H1 (cell line): Measurements from ENCODE around the gene NPHS2. TPM values are rescaled to one million over a fixed set of nuclear protein-coding genes. Genes with fewer than 3 reads are reported as not detected.

Source experiments
- ATF2 ChIP-seq: IDR thresholded peaks from 2 replicates; pipeline ENCODE4 v1.6.1; 2012; ENCODE audit warnings: low read length, inconsistent platforms
- BRCA1 ChIP-seq: IDR thresholded peaks from 2 replicates; pipeline ENCODE4 v1.6.1; 2012; ENCODE audit warnings: low read depth, low read length, improper control_type of control experiment
- GTF2F1 ChIP-seq: IDR thresholded peaks from 2 replicates; pipeline ENCODE4 v1.6.1; 2012; ENCODE audit warnings: low read depth, low read length, improper control_type of control experiment, borderline replicate concordance
- HDAC2 ChIP-seq, 2 experiments: fragments of 300-600 bp in 1 of 2; sonication (generic) in 1 of 2; IDR thresholded peaks; 2 replicates each; pipeline ENCODE4 v1.6.1; 2011 to 2012; ENCODE audit warnings: low read depth in 2 of 2, low read length in 2 of 2, mild to moderate bottlenecking in 2 of 2, moderate library complexity in 2 of 2, borderline replicate concordance in 1 of 2, inconsistent platforms in 1 of 2
- HDAC6 ChIP-seq: IDR thresholded peaks from one replicate; pipeline ENCODE4 v1.7.1; 2012; ENCODE audit warnings: low read depth, mild to moderate bottlenecking, inconsistent platforms, low read length, moderate library complexity
- JUND ChIP-seq: IDR thresholded peaks from 2 replicates; pipeline ENCODE4 v1.6.1; 2011; ENCODE audit warnings: mild to moderate bottlenecking, improper control_type of control experiment, low read length
- KDM4A ChIP-seq: IDR thresholded peaks from one replicate; pipeline ENCODE4 v1.7.1; 2012; ENCODE audit warnings: low read depth, mild to moderate bottlenecking, moderate library complexity, low read length, inconsistent platforms; ENCODE audit not compliant: severe bottlenecking
- MAX ChIP-seq: IDR thresholded peaks from 2 replicates; pipeline ENCODE4 v1.6.1; 2012; ENCODE audit warnings: inconsistent platforms
- PHF8 ChIP-seq: fragments of 200-600 bp; sonication (generic); conservative IDR thresholded peaks from 2 replicates; pipeline ENCODE4 v1.7.1; 2012; ENCODE audit warnings: low read depth, mild to moderate bottlenecking, inconsistent platforms, low read length, moderate library complexity
- RAD21 ChIP-seq, 2 experiments: IDR thresholded peaks in 1 of 2; conservative IDR thresholded peaks in 1 of 2; 2 replicates each; pipeline ENCODE4 v1.6.1; 2011; ENCODE audit warnings: low read depth in 2 of 2, low read length in 2 of 2, improper control_type of control experiment in 1 of 2, inconsistent platforms in 1 of 2, mild to moderate bottlenecking in 1 of 2, moderate library complexity in 1 of 2
- SRF ChIP-seq: IDR thresholded peaks from 2 replicates; pipeline ENCODE4 v1.6.1; 2011; ENCODE audit warnings: mild to moderate bottlenecking, low read depth, low read length, moderate library complexity
- SUZ12 ChIP-seq: fragments of 200-600 bp; sonication (generic); IDR thresholded peaks from 2 replicates; pipeline ENCODE4 v1.6.1; 2012; ENCODE audit warnings: mild to moderate bottlenecking, inconsistent platforms, low read length, moderate library complexity, mixed read lengths
- TBP ChIP-seq: IDR thresholded peaks from 2 replicates; pipeline ENCODE4 v1.6.1; 2011; ENCODE audit warnings: low read depth, low read length, improper control_type of control experiment
- TCF12 ChIP-seq: IDR thresholded peaks from 2 replicates; pipeline ENCODE4 v1.6.1; 2011; ENCODE audit warnings: low read depth, mild to moderate bottlenecking, low read length
- TEAD4 ChIP-seq: IDR thresholded peaks from 2 replicates; pipeline ENCODE4 v1.6.1; 2012; ENCODE audit warnings: low read depth, low read length, inconsistent platforms, mixed read lengths
- USF2 ChIP-seq: IDR thresholded peaks from 2 replicates; pipeline ENCODE4 v1.6.1; 2011; ENCODE audit warnings: low read length, improper control_type of control experiment
- polyA plus RNA-seq, 7 experiments: library from polyadenylated mRNA; depleted of rRNA in 3 of 7; stranded (reverse) in 5 of 7; unstranded in 2 of 7; fragments of >200 nt in 5 of 7; fragments of 200-250 nt in 2 of 7; gene quantifications; 1 replicate in 5 of 7; 2 replicates in 1 of 7; 4 replicates in 1 of 7; pipeline versions ENCODE4 v1.2.1 to v1.2.3, GENCODE V29; 2011 to 2013; ENCODE audit warnings: missing spikeins in 2 of 7, mixed read lengths in 2 of 7
- total RNA-seq: library from RNA; stranded (reverse); fragmentation: NEBNext Ultra II Directional; extraction: Animal tissue kit (Norgen Biotek cat#: 25700); gene quantifications from 2 replicates; pipeline ENCODE4 v1.2.1, GENCODE V29; 2021

NPHS2 gene
- total and polyA plus RNA-seq, 2 of the 8 experiments (the other 6 are each of a cell fraction or from before 2014, with no cell fraction given): not detected

- TF ChIP-seq ATF2 (no peak), PHF8 (no peak), HDAC2 (IDR thresholded peaks at IDR 0.05; ENCODE audit: borderline replicate concordance in 1 of 2, low read depth in 2 of 2, low read length in 2 of 2) (peak; percentile 37 to 94; a peak in 3 of 4 replicates), TCF12 (peak; percentile 70; the same call in 1 of the 2 replicates), KDM4A (peak; percentile 88), JUND (no peak), GTF2F1 (no peak), TEAD4 (peak; percentile 82; the same call in 1 of the 2 replicates), BRCA1 (no peak), SRF (no peak), RAD21 (IDR thresholded peaks at IDR 0.05 in 1 of 2, conservative IDR thresholded peaks at IDR 0.05 in 1 of 2; ENCODE audit: low read depth in 2 of 2, low read length in 2 of 2) (peak in 1 of 2 experiments; percentile 12; a peak in 1 of 4 replicates), USF2 (peak; percentile 40; the same call in 1 of the 2 replicates), HDAC6 (no peak), MAX (peak; percentile 100), SUZ12 (0 out of 2 replicates have a peak, but pooled peaks have one; percentile 29), TBP (peak; percentile 7; the same call in 1 of the 2 replicates)
Measured at GRCh38 chr1:179591592-179592580, 16.1 kb upstream of the NPHS2 start, which contains the start of gene TDRD5 (continued).
